A549 (cell line): ENCODE data around the gene CLECL1.

ENCODE experiments used
- BHLHE40 ChIP-seq: IDR thresholded peaks from 2 replicates; pipeline ENCODE4 v1.6.1; 2012; ENCODE audit warnings: low read depth, low read length, inconsistent platforms
- CHD2 ChIP-seq: fragments of 150-350 bp; IDR thresholded peaks from 2 replicates; pipeline ENCODE4 v1.6.1; 2014; ENCODE audit warnings: low read length; ENCODE audit not compliant: partially characterized antibody
- CTCF ChIP-seq: fragments of >200 bp; sonication (Bioruptor Twin); formaldehyde crosslinking; IDR thresholded peaks from 3 replicates; pipeline ENCODE4 v1.5.1; 2016
- EP300 ChIP-seq, 2 experiments: fragments of >200 bp; sonication (Bioruptor Twin); formaldehyde crosslinking; IDR thresholded peaks; 2 replicates in 1 of 2; 3 replicates in 1 of 2; pipeline ENCODE4 v1.6.1; 2016 to 2017
- ESRRA ChIP-seq: fragments of 150-350 bp; IDR thresholded peaks from 2 replicates; pipeline ENCODE4 v1.6.1; 2014; ENCODE audit warnings: mild to moderate bottlenecking, low read length, borderline replicate concordance
- MAX ChIP-seq: IDR thresholded peaks from 2 replicates; pipeline ENCODE4 v1.6.1; 2012
- MYC ChIP-seq: IDR thresholded peaks from 2 replicates; pipeline ENCODE4 v1.6.1; 2012; ENCODE audit warnings: mild to moderate bottlenecking, inconsistent platforms, low read length, improper control_type of control experiment, borderline replicate concordance
- PBX3 ChIP-seq: IDR thresholded peaks from 2 replicates; pipeline ENCODE4 v1.6.1; 2012
- POLR2A ChIP-seq: IDR thresholded peaks from 2 replicates; pipeline ENCODE4 v1.6.1; 2012; ENCODE audit warnings: mild to moderate bottlenecking, low read length
- POLR2AphosphoS2 ChIP-seq: conservative IDR thresholded peaks from 2 replicates; pipeline ENCODE4 v1.6.1; 2012; ENCODE audit warnings: low read length, improper control_type of control experiment, inconsistent platforms
- REST ChIP-seq: fragments of 200-600 bp; sonication (generic); IDR thresholded peaks from 2 replicates; pipeline ENCODE4 v1.6.1; 2016; ENCODE audit warnings: antibody characterized with exemption, mild to moderate bottlenecking, moderate library complexity
- SMC3 ChIP-seq: fragments of >200 bp; sonication (Bioruptor Twin); formaldehyde crosslinking; IDR thresholded peaks from 3 replicates; pipeline ENCODE4 v1.6.1; 2018; ENCODE audit warnings: inconsistent platforms
- TP53 ChIP-seq: fragments of 250-450 bp; sonication (Bioruptor Pico); IDR thresholded peaks from 2 replicates; pipeline ENCODE4 v1.5.0; 2021; ENCODE audit warnings: mild to moderate bottlenecking, moderate library complexity
- TF ChIP-seq, protein P1 (sequence below): IDR thresholded peaks from 2 replicates; pipeline ENCODE4 v1.6.1; 2012; ENCODE audit warnings: low read depth, borderline replicate concordance

GRCh38 chr12:9754099-9754927 is 21.4 kb upstream of the CLECL1 start:
- TF ChIP-seq POLR2A (no peak), CTCF (no peak), REST (no peak), MAX (no peak), ESRRA (no peak), SMC3 (no peak), BHLHE40 (no peak), MYC (no peak), PBX3 (no peak), POLR2AphosphoS2 (no peak), TP53 (CRISPR knock-in tag) (no peak), EP300 (IDR thresholded peaks at IDR 0.05) (no peak), CHD2 (no peak)
- TF ChIP-seq, protein P1, sequence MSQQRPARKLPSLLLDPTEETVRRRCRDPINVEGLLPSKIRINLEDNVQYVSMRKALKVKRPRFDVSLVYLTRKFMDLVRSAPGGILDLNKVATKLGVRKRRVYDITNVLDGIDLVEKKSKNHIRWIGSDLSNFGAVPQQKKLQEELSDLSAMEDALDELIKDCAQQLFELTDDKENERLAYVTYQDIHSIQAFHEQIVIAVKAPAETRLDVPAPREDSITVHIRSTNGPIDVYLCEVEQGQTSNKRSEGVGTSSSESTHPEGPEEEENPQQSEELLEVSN: no peak
